Fibroblast of villous mesenchyme (primary cell): ENCODE data around the gene TAOK2. TPM values are rescaled to one million over a fixed set of nuclear protein-coding genes. Genes with fewer than 3 reads are reported as not detected.

Source experiments
- DNase-seq: peaks from one replicate; pipeline ENCODE4 v3.0.0-alpha.2; 2010; ENCODE audit warnings: low read depth
- H3K4me3 ChIP-seq: 2 replicates; pipeline ENCODE4 v1.5.1; 2011; ENCODE audit warnings: low read depth, mild to moderate bottlenecking, low read length
- CTCF ChIP-seq: IDR thresholded peaks from 2 replicates; pipeline ENCODE4 v1.5.1; 2012; ENCODE audit warnings: low read depth, mild to moderate bottlenecking, low read length; ENCODE audit not compliant: insufficient read depth
- total RNA-seq: library from RNA; depleted of rRNA; stranded (reverse); fragments of >200 nt; gene quantifications from 2 replicates; pipeline ENCODE4 v1.2.3, GENCODE V29; 2012

The TAOK2 gene
- total RNA-seq, 1 donor: 63.9 TPM

GRCh38 chr16:29971304-29971703 lies 2.4 kb upstream of the TAOK2 start:
- no peak for DNase-seq
- TF ChIP-seq CTCF: no peak
- no peak overlapping the region for H3K4me3 ChIP-seq

GRCh38 chr16:29972500-29972899 lies 1.2 kb upstream of the TAOK2 start:
- H3K4me3 ChIP-seq: no peak overlapping the region
- no peak for TF ChIP-seq CTCF
- DNase-seq: no peak

GRCh38 chr16:29972992-29973383 lies 680 bp upstream of the TAOK2 start:
- no peak overlapping the region for H3K4me3 ChIP-seq
- TF ChIP-seq CTCF: no peak
- no peak for DNase-seq

GRCh38 chr16:29974291-29975133 lies 844 bp downstream of the TAOK2 start:
- peak overlapping the region; percentile 92 for H3K4me3 ChIP-seq
- no peak for TF ChIP-seq CTCF
- DNase-seq: peak; percentile 8

GRCh38 chr16:29975134-29975538 lies 1.5 kb downstream of the TAOK2 start:
- TF ChIP-seq CTCF: no peak
- no peak for DNase-seq
- peak overlapping the region; percentile 92 for H3K4me3 ChIP-seq

- no peak for TF ChIP-seq CTCF
- peak overlapping the region; percentile 92 for H3K4me3 ChIP-seq
- no peak for DNase-seq
These were observed 2.3 kb downstream of the TAOK2 start for GRCh38 chr16:29975811-29976511.
